Adipocyte (in vitro differentiated cells): Measurements from ENCODE around the gene MAPT.
A peak's percentile ranks its signal among the peaks of the same experiment; 100 is the strongest.
"Not testable (repeated sequence)": the region's sequence is repeated elsewhere in the genome, so short reads cannot be mapped to it uniquely, and the experiment has no call there.

ENCODE experiments used
- DNase-seq: peaks from one replicate; pipeline ENCODE4 v3.0.0-alpha.2; 2015; ENCODE audit warnings: low read depth
- H3K27me3 ChIP-seq: replicated peaks from 2 replicates; pipeline ENCODE4 v1.7.0; 2013; ENCODE audit warnings: mild to moderate bottlenecking, low read length, moderate library complexity; ENCODE audit not compliant: control insufficient read depth, insufficient read depth
- H3K36me3 ChIP-seq: 2 replicates; pipeline ENCODE4 v1.7.0; 2013; ENCODE audit warnings: low read length, mild to moderate bottlenecking, moderate library complexity; ENCODE audit not compliant: control insufficient read depth, insufficient read depth, severe bottlenecking
- H3K4me1 ChIP-seq: 2 replicates; pipeline ENCODE4 v1.7.0; 2013; ENCODE audit warnings: mild to moderate bottlenecking, low read length, moderate library complexity; ENCODE audit not compliant: control insufficient read depth, insufficient read depth
- H3K4me3 ChIP-seq: 2 replicates; pipeline ENCODE4 v1.7.0; 2013; ENCODE audit warnings: mild to moderate bottlenecking, low read length, moderate library complexity
- H3K9ac ChIP-seq: 2 replicates; pipeline ENCODE4 v1.7.0; 2013; ENCODE audit warnings: mild to moderate bottlenecking, low read length, moderate library complexity
- H3K9me3 ChIP-seq: 2 replicates; pipeline ENCODE4 v1.7.0; 2013; ENCODE audit warnings: mild to moderate bottlenecking, low read length, moderate library complexity; ENCODE audit not compliant: control insufficient read depth

The MAPT gene

GRCh38 chr17:45904866-45905265 is 10.5 kb downstream of the MAPT start:
- no peaks in the 10 kb centered on the region for H3K9me3 ChIP-seq
- no peak overlapping the region for H3K4me3 ChIP-seq
- peaks cover 52% of the 10 kb centered on the region for H3K27me3 ChIP-seq
- no peak for DNase-seq
- no peaks in the 10 kb centered on the region for H3K4me1 ChIP-seq
- no peak overlapping the region for H3K9ac ChIP-seq
- no peaks in the 10 kb centered on the region for H3K36me3 ChIP-seq

GRCh38 chr17:45905814-45906213 is 11.5 kb downstream of the MAPT start:
- no peak for DNase-seq
- Histone ChIP-seq H3K9me3 (no peaks in the 10 kb centered on the region), H3K4me1 (no peaks in the 10 kb centered on the region), H3K4me3 (no peak overlapping the region), H3K9ac (no peak overlapping the region), H3K36me3 (no peaks in the 10 kb centered on the region), H3K27me3 (peaks cover 52% of the 10 kb centered on the region)

- H3K4me3 ChIP-seq, result no peak overlapping the region
- no peaks in the 10 kb centered on the region for H3K4me1 ChIP-seq
- H3K9me3 ChIP-seq, result no peaks in the 10 kb centered on the region
- DNase-seq, result no peak
- H3K36me3 ChIP-seq, result no peaks in the 10 kb centered on the region
- H3K9ac ChIP-seq, result no peak overlapping the region
- peaks cover 55% of the 10 kb centered on the region for H3K27me3 ChIP-seq
Measured at GRCh38 chr17:45906237-45906636, 11.9 kb downstream of the MAPT start.

- no peak for DNase-seq
- no peaks in the 10 kb centered on the region for H3K4me1 ChIP-seq
- no peaks in the 10 kb centered on the region for H3K36me3 ChIP-seq
- no peak overlapping the region for H3K9ac ChIP-seq
- H3K9me3 ChIP-seq, result peaks cover 2% of the 10 kb centered on the region
- H3K27me3 ChIP-seq, result peaks cover 57% of the 10 kb centered on the region
- H3K4me3 ChIP-seq, result no peak overlapping the region
Measured at GRCh38 chr17:45906927-45907622, 12.7 kb downstream of the MAPT start.

DNA sequence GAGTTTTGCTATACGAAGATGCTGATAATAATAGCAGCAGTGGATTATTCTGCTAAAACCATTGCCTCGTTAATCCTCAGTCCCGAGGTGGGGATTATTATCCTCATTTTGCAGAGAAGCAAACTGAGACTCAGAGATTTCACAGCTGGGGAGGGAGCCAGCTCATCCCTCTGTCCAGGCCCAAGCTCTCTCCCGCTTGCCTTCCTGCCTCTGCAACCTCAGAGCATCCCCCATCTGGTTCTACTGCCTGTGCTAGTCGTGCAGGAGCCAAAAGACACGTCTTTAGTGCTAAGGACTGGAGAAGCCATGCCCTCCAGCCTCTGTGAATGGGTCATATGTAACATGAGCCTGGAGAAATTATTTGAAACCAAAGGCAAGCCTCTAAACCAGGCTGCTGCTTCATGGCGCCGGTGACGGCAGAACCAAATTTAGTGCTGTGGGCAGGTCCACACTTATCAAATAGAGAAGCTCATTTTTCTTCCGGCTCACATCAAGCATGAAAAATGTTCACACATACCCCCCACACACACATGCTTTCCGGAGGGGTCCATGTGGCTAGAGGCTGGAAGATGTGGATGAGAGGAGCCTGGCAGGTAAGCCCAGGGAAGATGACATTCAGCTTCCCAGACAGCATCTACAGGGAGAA is 13.5 kb downstream of the MAPT start:
- DNase-seq, result peak; percentile 2
- Histone ChIP-seq H3K4me1 (no peaks in the 10 kb centered on the region), H3K4me3 (no peak overlapping the region), H3K36me3 (no peaks in the 10 kb centered on the region), H3K9me3 (peaks cover 10% of the 10 kb centered on the region), H3K27me3 (peaks cover 61% of the 10 kb centered on the region), H3K9ac (no peak overlapping the region)

DNA sequence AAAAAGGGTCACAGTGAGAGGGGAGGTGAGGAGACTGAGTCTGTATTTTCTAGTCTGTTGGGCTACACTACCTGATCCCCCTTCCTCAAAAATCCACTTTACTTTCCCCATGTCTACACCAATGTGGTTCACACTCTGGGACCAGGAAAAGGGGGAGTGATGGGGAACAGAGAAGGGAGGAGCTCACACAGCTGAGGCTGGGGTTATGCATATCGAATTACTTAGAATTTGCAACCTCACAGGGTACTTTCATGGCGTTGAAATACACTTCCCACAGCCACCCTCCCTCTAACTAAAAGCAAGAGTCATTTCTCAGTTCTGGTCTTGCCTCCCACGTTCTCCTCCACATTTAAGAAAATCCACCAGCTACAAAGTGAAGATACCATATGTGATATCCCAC is 14.1 kb downstream of the MAPT start:
- H3K9ac ChIP-seq, result no peak overlapping the region
- H3K4me3 ChIP-seq, result no peak overlapping the region
- no peak for DNase-seq
- H3K27me3 ChIP-seq, result peaks cover 63% of the 10 kb centered on the region
- H3K36me3 ChIP-seq, result no peaks in the 10 kb centered on the region
- H3K9me3 ChIP-seq, result peaks cover 15% of the 10 kb centered on the region
- H3K4me1 ChIP-seq, result no peaks in the 10 kb centered on the region

DNA sequence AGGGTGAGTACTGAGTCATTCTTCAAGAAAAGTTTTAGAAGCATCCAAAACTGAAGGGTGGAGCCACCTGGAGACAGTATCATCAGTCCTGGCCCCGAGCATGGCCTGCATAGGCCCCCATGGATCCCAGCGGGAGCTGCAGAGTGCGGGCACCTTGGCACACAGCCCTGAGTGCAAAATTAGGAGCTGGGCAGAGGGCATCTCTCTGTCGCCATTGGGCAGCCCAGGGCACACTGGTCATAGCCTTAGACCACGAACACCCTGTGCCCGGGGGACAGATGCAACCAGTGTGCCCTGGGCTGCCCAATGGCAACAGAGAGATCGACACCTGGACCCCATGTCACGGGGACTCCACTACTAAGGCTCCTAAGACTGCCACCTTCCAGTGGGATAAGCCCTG is 14.6 kb downstream of the MAPT start:
- Histone ChIP-seq H3K9me3 (peaks cover 16% of the 10 kb centered on the region), H3K4me3 (no peak overlapping the region), H3K9ac (no peak overlapping the region), H3K4me1 (no peaks in the 10 kb centered on the region), H3K27me3 (peaks cover 66% of the 10 kb centered on the region), H3K36me3 (no peaks in the 10 kb centered on the region)
- DNase-seq, result no peak

- DNase-seq, result no peak
- Histone ChIP-seq H3K36me3 (no peaks in the 10 kb centered on the region), H3K4me1 (no peaks in the 10 kb centered on the region), H3K4me3 (no peak overlapping the region), H3K9me3 (peaks cover 16% of the 10 kb centered on the region), H3K27me3 (peaks cover 71% of the 10 kb centered on the region), H3K9ac (no peak overlapping the region)
Measured at GRCh38 chr17:45910667-45911066, 16.3 kb downstream of the MAPT start.

GRCh38 chr17:45912319-45912718 is 18.0 kb downstream of the MAPT start:
- H3K4me1 ChIP-seq, result no peaks in the 10 kb centered on the region
- no peak overlapping the region for H3K9ac ChIP-seq
- H3K36me3 ChIP-seq, result no peaks in the 10 kb centered on the region
- H3K27me3 ChIP-seq, result peaks cover 72% of the 10 kb centered on the region
- no peak overlapping the region for H3K4me3 ChIP-seq
- no peak for DNase-seq
- peaks cover 16% of the 10 kb centered on the region for H3K9me3 ChIP-seq

DNA sequence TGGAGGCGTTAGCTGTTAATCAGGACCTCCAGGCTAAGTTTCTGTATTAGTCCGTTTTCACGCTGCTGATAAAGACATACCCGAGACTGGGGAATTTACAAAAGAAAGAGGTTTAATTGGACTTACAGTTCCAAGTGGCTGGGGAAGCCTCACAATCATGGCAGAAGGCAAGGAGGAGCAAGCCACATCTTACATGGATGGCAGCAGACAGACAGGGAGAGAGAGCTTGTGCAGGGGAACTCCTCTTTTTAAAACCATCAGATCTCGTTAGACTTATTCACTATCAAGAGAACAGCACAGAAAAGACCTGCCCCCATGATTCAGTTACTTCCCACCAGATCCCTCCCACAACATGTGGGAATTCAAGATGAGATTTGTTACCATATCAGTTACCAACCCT is 18.7 kb downstream of the MAPT start:
- H3K9ac ChIP-seq, H3K4me3 ChIP-seq, DNase-seq, H3K4me1 ChIP-seq, H3K36me3 ChIP-seq: not testable (repeated sequence)
- Histone ChIP-seq H3K9me3 (peaks cover 16% of the 10 kb centered on the region), H3K27me3 (peaks cover 70% of the 10 kb centered on the region)

DNA sequence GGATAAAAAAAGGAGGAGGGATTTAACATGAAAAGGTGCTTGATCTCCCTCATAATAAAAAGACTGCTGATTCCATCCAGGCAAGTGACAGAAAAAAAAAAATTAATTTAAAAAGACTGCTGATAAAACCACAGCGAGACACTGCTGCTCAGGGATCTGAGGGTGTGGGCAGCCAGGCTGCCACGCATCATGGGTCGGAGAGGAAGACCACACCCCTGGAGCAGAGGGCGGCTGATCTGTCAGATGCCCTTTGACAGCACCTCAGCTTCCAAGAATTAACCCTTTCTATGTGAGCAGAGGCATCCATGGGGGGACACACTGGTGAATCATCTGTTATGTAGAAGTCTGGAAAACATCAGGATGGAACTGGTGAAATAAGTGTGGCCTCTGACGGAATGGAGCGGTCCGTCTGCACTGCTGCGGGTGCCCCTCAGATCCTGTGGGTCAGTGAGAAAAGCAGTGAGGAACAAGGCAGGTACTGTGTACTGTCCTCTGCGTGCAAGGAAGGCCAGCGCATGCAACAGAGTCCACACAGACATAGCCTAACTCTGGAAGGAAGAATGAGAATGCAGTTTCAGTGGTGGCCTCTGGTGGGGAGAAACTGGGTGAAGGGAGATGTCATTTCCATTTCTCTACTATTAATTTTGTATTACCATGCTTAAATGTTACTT is 19.8 kb downstream of the MAPT start:
- Histone ChIP-seq H3K27me3 (peaks cover 66% of the 10 kb centered on the region), H3K9ac (no peak overlapping the region), H3K4me3 (no peak overlapping the region), H3K9me3 (peaks cover 16% of the 10 kb centered on the region), H3K4me1 (no peaks in the 10 kb centered on the region), H3K36me3 (no peaks in the 10 kb centered on the region)
- DNase-seq, result peak; percentile 14
